Measurements from ENCODE around the gene ARHGAP6.

Gene ARHGAP6

GRCh38 chrX:11666952-11667685 lies 1.4 kb upstream of the ARHGAP6 start:
- peaks cover 39% of the 10 kb centered on the region for H3K27me3 Mint-ChIP-seq
- no peak overlapping the region for H3K27ac Mint-ChIP-seq
- DNase-seq, result no peak
- peaks cover 3% of the 10 kb centered on the region for H3K4me1 Mint-ChIP-seq
- H3K4me3 Mint-ChIP-seq, result no peak overlapping the region
- CTCF ChIA-PET, result no interaction called here
- no peaks in the 10 kb centered on the region for H3K9me3 Mint-ChIP-seq
- H3K36me3 Mint-ChIP-seq, result no peaks in the 10 kb centered on the region

DNA sequence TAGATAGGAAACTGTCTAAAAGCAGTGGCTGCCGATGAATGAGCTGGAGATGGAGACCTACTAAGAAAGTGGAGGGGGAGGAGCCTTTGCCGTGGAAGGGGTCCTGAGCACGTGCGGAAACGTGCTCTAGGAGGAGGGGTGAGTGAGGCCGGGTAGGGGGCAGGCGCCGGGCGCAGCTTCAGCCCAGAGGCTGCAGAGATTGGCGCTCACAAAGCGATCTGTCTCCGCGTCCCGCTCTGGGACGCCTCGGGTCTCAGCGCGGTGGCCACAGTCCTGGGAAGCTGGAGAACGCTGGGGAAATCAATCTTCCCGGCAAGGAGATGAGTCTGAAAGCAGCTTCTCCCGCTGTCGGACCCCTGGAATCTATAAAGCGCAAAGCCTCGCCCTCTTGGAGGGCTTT lies 444 bp upstream of the ARHGAP6 start:
- no peak overlapping the region for H3K27ac Mint-ChIP-seq
- H3K36me3 Mint-ChIP-seq, result no peaks in the 10 kb centered on the region
- H3K9me3 Mint-ChIP-seq, result no peaks in the 10 kb centered on the region
- peaks cover 3% of the 10 kb centered on the region for H3K4me1 Mint-ChIP-seq
- CTCF ChIA-PET, result no interaction called here
- H3K27me3 Mint-ChIP-seq, result peaks cover 47% of the 10 kb centered on the region
- DNase-seq, result no peak
- no peak overlapping the region for H3K4me3 Mint-ChIP-seq

- CTCF ChIA-PET, result no interaction called here
- H3K9me3 Mint-ChIP-seq, result no peaks in the 10 kb centered on the region
- H3K4me3 Mint-ChIP-seq, result no peak overlapping the region
- no peak for DNase-seq
- no peak overlapping the region for H3K27ac Mint-ChIP-seq
- peaks cover 3% of the 10 kb centered on the region for H3K4me1 Mint-ChIP-seq
- H3K36me3 Mint-ChIP-seq, result no peaks in the 10 kb centered on the region
- peaks cover 47% of the 10 kb centered on the region for H3K27me3 Mint-ChIP-seq
Measured at GRCh38 chrX:11664211-11665167, 1.2 kb downstream of the ARHGAP6 start.

GRCh38 chrX:11663875-11664210 lies 1.9 kb downstream of the ARHGAP6 start:
- Mint-ChIP-seq H3K4me3 (no peak overlapping the region), H3K9me3 (no peaks in the 10 kb centered on the region), H3K27ac (no peak overlapping the region), H3K36me3 (no peaks in the 10 kb centered on the region), H3K4me1 (peaks cover 3% of the 10 kb centered on the region), H3K27me3 (peaks cover 51% of the 10 kb centered on the region)
- CTCF ChIA-PET, result no interaction called here
- DNase-seq, result no peak

DNA sequence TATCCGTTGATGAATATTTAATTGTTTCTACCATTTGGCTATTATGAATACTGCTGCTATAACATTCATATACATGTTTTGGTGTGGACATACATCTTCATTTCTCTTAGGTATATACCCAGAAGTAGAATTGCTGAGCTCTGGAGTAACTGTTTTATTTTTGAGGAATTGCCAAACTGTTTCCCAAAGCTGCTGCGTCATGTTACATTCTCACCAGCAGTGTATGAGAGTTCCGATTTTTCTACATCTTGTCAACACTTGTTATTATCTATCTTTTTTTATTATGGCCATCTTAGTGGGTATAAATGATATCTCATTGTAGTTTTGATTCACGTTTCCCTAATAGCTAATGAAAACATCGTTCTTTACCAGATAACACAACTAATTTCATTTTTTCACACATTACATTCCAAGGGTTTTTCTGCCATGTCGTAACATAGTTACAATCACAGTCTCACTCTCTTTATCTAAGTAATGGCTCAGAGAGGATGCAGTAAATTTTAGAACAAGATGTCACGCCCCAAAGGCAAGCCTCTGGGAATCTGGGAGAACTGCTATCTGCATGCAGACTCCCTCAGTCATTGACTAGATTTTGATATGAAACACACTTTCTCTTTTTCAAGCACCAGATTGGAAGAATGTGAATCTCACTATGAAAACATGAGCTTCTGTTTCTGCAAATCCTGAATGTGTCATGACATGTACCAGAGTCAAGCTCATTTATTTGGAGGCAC lies 10.3 kb downstream of the ARHGAP6 start:
- CTCF ChIA-PET, result no interaction called here

GRCh38 chrX:11648705-11649519 lies 16.8 kb downstream of the ARHGAP6 start:
- Mint-ChIP-seq H3K9me3 (no peaks in the 10 kb centered on the region), H3K27ac (no peak overlapping the region), H3K27me3 (peaks cover 7% of the 10 kb centered on the region), H3K4me1 (no peaks in the 10 kb centered on the region), H3K36me3 (no peaks in the 10 kb centered on the region), H3K4me3 (no peak overlapping the region)
- CTCF ChIA-PET, result no interaction called here
- no peak for DNase-seq

More for the DNA sequence above, 10.3 kb downstream of the ARHGAP6 start:
- DNase-seq, result no peak
- H3K9me3 Mint-ChIP-seq, result no peaks in the 10 kb centered on the region
- no peak overlapping the region for H3K27ac Mint-ChIP-seq
- no peaks in the 10 kb centered on the region for H3K4me1 Mint-ChIP-seq
- no peak overlapping the region for H3K4me3 Mint-ChIP-seq
- H3K36me3 Mint-ChIP-seq, result no peaks in the 10 kb centered on the region
- H3K27me3 Mint-ChIP-seq, result peaks cover 13% of the 10 kb centered on the region

DNA sequence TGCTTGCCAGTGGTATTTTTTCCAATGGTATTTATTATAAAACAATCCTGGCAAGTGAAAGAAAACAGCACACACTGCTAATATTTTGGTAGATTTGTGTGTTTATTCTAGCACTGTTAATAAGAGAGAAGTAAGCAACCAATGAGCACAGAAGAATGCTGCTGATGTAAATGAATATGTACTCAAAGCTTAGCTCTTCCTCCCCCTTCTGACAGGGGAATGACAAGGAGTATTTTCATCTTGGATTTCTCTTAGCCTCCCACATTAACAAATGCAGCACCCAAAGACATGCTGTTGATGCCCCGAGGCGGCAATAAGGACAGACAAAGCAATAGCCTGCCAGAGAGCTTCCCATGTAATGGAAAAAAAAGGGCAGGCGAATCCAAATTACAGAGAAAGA lies 18.6 kb downstream of the ARHGAP6 start:
- H3K4me3 Mint-ChIP-seq, result no peak overlapping the region
- no peaks in the 10 kb centered on the region for H3K36me3 Mint-ChIP-seq
- no peak overlapping the region for H3K27ac Mint-ChIP-seq
- H3K4me1 Mint-ChIP-seq, result no peaks in the 10 kb centered on the region
- peaks cover 7% of the 10 kb centered on the region for H3K27me3 Mint-ChIP-seq
- DNase-seq, result no peak
- no peaks in the 10 kb centered on the region for H3K9me3 Mint-ChIP-seq
- CTCF ChIA-PET, result no interaction called here

DNA sequence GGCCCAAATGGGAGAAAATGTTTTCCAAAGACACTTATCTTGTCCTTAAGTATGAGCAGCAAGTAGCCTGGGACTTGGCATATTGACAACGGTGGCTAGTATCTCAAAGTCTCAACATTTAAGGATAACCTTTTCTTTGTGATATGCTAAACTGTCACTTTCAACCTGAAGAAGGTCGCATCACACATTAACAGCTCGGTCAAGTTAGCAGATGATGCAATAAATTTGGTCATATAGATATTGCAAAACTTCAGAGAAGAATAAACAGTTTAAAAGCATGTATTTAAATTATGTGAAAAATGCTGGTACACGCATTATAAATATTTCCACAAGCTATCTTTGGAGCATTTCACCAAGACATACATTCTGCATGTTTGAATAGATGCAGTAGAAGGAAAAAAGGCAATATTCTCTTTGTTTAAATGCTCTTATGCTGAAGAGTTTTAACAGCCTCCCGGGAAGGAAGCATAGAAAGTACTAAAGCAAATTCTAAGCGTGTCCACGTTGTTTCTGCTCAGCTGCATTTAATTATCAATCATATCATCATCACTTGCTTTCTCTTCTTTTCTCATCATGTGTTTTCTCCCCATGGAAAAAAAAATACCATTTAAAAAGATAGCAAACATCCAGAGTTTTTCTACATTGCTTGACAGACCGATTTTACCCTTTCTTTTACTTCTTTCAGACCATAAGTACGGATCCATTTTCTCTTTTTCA lies 24.2 kb downstream of the ARHGAP6 start:
- no peaks in the 10 kb centered on the region for H3K4me1 Mint-ChIP-seq
- no peak overlapping the region for H3K27ac Mint-ChIP-seq
- no peak for DNase-seq
- CTCF ChIA-PET, result no interaction called here
- H3K9me3 Mint-ChIP-seq, result no peaks in the 10 kb centered on the region
- H3K36me3 Mint-ChIP-seq, result no peaks in the 10 kb centered on the region
- no peak overlapping the region for H3K4me3 Mint-ChIP-seq
- H3K27me3 Mint-ChIP-seq, result peaks cover 11% of the 10 kb centered on the region

GRCh38 chrX:11640089-11640488 lies 25.6 kb downstream of the ARHGAP6 start:
- Mint-ChIP-seq H3K27me3 (peaks cover 4% of the 10 kb centered on the region), H3K4me1 (no peaks in the 10 kb centered on the region), H3K27ac (no peak overlapping the region), H3K4me3 (no peak overlapping the region), H3K9me3 (no peaks in the 10 kb centered on the region), H3K36me3 (no peaks in the 10 kb centered on the region)
- no peak for DNase-seq
- CTCF ChIA-PET, result no interaction called here

GRCh38 chrX:11632732-11633131 lies 33.0 kb downstream of the ARHGAP6 start:
- Mint-ChIP-seq H3K36me3 (no peaks in the 10 kb centered on the region), H3K4me1 (no peaks in the 10 kb centered on the region), H3K27me3 (no peaks in the 10 kb centered on the region), H3K9me3 (no peaks in the 10 kb centered on the region), H3K27ac (no peak overlapping the region), H3K4me3 (no peak overlapping the region)
- DNase-seq, result no peak
- CTCF ChIA-PET, result no interaction called here

- CTCF ChIA-PET, result no interaction called here
- no peaks in the 10 kb centered on the region for H3K27me3 Mint-ChIP-seq
- no peaks in the 10 kb centered on the region for H3K36me3 Mint-ChIP-seq
- DNase-seq, result no peak
- no peaks in the 10 kb centered on the region for H3K4me1 Mint-ChIP-seq
- peaks cover 2% of the 10 kb centered on the region for H3K9me3 Mint-ChIP-seq
- H3K4me3 Mint-ChIP-seq, result no peak overlapping the region
- H3K27ac Mint-ChIP-seq, result no peak overlapping the region
Measured at GRCh38 chrX:11629593-11630211, 36.0 kb downstream of the ARHGAP6 start.

GRCh38 chrX:11628399-11628798 lies 37.3 kb downstream of the ARHGAP6 start:
- H3K27ac Mint-ChIP-seq, result no peak overlapping the region
- no peaks in the 10 kb centered on the region for H3K4me1 Mint-ChIP-seq
- H3K27me3 Mint-ChIP-seq, result no peaks in the 10 kb centered on the region
- H3K9me3 Mint-ChIP-seq, result peaks cover 2% of the 10 kb centered on the region
- no peak overlapping the region for H3K4me3 Mint-ChIP-seq
- CTCF ChIA-PET, result no interaction called here
- no peak for DNase-seq
- H3K36me3 Mint-ChIP-seq, result no peaks in the 10 kb centered on the region

DNA sequence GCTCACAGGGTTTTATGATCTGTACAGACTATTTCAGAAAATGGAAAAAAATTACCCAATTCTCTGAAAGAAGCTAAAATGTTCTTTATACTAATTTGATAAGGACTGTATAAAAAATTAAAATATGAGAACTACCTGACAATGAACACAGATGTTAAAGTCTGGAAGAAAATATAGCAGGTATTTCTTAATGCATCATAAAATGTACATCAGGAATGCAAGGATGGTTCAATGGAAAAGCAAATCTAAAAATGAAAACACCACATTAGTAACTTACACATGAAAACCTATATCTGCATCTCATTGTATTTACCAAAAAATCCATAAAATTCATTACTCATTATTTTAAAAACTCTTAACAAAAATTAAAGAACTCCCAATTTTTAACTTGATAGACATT lies 39.4 kb downstream of the ARHGAP6 start:
- Mint-ChIP-seq H3K9me3 (peaks cover 2% of the 10 kb centered on the region), H3K36me3 (no peaks in the 10 kb centered on the region), H3K4me1 (no peaks in the 10 kb centered on the region), H3K4me3 (no peak overlapping the region), H3K27me3 (no peaks in the 10 kb centered on the region), H3K27ac (no peak overlapping the region)
- CTCF ChIA-PET, result no interaction called here
- DNase-seq, result no peak

All from activated naive CD4-positive, alpha-beta T cell treated with anti-CD3 and anti-CD28 coated beads, Interleukin-2, amount 10 ng/mL, durations not matched to agents 7 days and 5 days (primary cell).